ENCODE results near the gene UNCX.
"Not testable (repeated sequence)": the region's sequence is repeated elsewhere in the genome, so short reads cannot be mapped to it uniquely, and the experiment has no call there.

UNCX gene

DNA sequence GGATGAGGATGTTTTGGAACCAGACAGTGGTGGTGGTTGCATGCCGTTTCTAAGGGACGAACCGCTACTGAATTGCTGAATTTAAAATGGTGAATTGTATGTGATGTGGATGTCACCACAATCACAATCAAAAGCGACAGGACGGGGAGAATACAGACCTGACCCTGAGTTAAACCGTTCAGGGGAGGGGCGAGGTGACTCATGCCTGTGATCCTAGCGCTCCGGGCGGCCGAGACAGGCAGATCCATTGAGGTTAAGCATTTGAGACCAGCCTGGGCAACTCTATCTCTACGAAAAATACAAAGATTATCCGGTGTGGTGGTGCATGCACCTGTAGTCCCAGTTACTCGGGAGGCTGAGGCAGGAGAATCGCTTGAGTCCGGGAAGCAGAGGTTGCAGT, 46.4 kb downstream of the UNCX start:
- DNase-seq = no peak

- DNase-seq = not testable (repeated sequence)
These were observed 47.2 kb downstream of the UNCX start for GRCh38 chr7:1279895-1280294.

- no peak for DNase-seq
These were observed 48.4 kb downstream of the UNCX start for GRCh38 chr7:1281068-1281467.

- DNase-seq = no peak
These were observed 50.0 kb downstream of the UNCX start for GRCh38 chr7:1282679-1283078.

GRCh38 chr7:1283337-1283736, 50.7 kb downstream of the UNCX start:
- DNase-seq = no peak

DNA sequence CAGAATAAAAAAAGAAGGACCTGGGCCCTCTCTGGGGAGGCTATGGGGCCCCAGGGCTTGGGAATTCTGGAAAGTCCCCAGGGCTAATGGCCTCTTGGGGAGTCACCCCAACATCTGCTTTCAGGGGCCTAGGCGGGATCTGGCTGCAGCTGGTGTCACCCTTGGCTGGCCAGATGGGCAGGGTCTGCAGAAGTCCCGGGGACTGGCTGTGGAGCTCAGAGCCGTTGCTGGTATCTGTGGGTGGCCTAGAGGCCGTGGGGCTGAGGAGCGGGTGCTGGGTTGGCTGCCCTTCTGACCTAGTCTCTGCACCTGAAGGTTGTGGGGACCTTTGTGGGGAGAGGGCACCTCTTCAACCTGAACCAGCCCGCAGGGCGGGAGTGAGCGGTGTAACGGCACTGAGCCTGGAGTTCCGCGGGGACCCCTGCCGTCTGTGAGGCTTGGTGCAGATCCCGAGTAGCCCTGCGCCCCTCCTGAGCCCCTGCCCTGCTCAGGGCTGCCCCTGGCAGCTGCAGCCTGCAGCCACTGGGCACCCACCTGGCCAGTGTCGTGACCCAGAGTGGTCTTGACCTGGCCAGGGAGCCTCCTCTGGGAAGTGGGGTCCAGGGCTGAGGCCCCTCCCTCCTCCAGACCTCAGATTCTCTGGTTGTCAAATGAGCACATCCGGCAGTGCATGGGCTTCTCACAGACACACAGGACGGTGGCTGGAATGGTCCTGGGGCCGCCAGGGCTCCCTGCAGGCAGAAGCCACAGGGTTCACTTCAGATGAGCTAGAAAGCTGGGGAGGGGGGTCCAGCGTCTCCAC, 51.5 kb downstream of the UNCX start:
- DNase-seq = no peak

DNA sequence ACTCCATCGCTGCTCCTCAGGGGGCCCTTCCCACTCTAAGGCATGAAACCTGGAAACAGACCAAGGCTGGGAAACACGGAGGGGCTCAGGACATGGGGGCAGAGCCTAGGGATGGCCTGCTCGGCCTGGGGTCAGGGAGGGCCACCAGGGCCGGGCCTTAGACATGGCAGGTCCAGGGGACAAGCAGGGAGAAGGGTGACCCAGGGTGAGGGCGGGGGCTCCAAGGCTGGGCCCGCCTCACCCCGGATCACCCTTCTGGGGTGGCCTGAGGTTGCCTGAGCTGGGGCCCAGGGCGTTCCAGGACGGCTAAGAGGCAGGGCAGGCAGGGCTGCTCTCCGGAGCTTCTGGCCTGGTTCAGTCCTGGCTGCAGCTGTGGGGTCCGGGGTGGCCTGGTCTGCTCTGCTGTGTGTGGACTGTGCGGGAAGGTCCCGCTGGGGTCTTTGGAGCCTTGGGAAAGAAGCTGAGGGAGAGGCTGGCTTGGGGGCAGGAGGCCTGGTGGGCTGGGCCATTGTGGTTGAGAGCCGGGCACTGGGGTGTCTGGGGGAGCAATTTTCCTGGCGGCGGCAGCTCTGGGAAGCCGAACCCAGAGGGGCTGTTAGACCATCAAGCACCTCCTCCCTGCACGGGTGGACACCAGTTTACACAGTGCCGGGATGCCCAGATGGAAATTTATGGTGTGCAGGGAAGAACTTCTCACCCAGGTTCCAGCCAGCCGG, 52.2 kb downstream of the UNCX start:
- DNase-seq = no peak

- DNase-seq = no peak
These were observed 53.1 kb downstream of the UNCX start for GRCh38 chr7:1285556-1286301.
